Measurements from ENCODE around the gene SPEF2.
"Not testable (repeated sequence)": the region's sequence is repeated elsewhere in the genome, so short reads cannot be mapped to it uniquely, and the experiment has no call there.

Gene SPEF2

DNA sequence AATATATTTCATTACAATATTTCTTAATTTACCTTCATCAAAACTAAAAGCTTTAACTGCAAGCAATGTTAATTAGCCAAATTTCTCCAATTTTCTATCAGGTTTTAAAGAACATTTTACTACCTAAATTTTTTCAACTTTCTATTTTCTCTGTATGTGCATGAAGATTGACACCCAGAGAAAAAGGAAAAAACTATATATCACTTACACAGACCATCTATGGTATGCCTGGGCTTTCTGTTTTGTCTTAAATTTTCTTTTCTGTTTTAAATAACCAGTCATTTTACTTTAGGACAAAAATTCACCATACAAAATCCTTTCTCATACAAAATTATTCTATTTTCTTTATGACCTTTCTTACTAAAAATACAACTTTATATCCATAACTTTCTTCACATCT lies 225.2 kb downstream of the SPEF2 start:
- TF ChIP-seq ZFX (IDR thresholded peaks at IDR 0.05) = no peak
- TF ChIP-seq, protein P1, sequence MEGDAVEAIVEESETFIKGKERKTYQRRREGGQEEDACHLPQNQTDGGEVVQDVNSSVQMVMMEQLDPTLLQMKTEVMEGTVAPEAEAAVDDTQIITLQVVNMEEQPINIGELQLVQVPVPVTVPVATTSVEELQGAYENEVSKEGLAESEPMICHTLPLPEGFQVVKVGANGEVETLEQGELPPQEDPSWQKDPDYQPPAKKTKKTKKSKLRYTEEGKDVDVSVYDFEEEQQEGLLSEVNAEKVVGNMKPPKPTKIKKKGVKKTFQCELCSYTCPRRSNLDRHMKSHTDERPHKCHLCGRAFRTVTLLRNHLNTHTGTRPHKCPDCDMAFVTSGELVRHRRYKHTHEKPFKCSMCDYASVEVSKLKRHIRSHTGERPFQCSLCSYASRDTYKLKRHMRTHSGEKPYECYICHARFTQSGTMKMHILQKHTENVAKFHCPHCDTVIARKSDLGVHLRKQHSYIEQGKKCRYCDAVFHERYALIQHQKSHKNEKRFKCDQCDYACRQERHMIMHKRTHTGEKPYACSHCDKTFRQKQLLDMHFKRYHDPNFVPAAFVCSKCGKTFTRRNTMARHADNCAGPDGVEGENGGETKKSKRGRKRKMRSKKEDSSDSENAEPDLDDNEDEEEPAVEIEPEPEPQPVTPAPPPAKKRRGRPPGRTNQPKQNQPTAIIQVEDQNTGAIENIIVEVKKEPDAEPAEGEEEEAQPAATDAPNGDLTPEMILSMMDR (conservative IDR thresholded peaks at IDR 0.05) = no peak
- H3K27ac ChIP-seq = no peak overlapping the region

- not testable (repeated sequence) for H3K27ac ChIP-seq
Observed at GRCh38 chr5:35845508-35845907, 227.8 kb downstream of the SPEF2 start.

GRCh38 chr5:35847491-35847890 lies 229.8 kb downstream of the SPEF2 start:
- TF ChIP-seq, protein P1 (conservative IDR thresholded peaks at IDR 0.05) = no peak
- TF ChIP-seq ZFX (IDR thresholded peaks at IDR 0.05) = no peak

DNA sequence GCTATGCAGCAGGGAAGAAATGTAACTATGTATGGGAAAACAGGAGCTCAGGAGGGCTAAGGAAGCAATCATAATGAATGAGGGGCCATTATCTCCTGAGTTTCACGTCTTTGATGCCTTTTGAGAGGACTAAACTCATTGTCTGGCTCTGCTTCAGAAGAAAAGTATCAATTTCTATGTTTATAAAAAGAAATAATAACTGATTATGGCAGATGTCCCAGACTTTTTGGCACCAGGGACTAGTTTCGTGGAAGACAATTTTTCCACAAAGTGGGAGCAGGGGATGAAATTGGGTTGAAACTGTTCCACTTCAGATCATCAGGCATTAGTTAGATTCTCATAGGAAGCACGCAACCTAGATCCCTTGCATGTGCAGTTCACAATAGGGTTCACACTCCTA lies 230.3 kb downstream of the SPEF2 start:
- no peak overlapping the region for H3K27ac ChIP-seq
- no peak for TF ChIP-seq ZFX (IDR thresholded peaks at IDR 0.05)
- TF ChIP-seq, protein P1 (conservative IDR thresholded peaks at IDR 0.05) = no peak

More at GRCh38 chr5:35847491-35847890, 229.8 kb downstream of the SPEF2 start:
- H3K27ac ChIP-seq = no peak overlapping the region

GRCh38 chr5:35849860-35850259 lies 232.2 kb downstream of the SPEF2 start:
- TF ChIP-seq ZFX (IDR thresholded peaks at IDR 0.05) = no peak
- TF ChIP-seq, protein P1 (conservative IDR thresholded peaks at IDR 0.05) = no peak
- no peak overlapping the region for H3K27ac ChIP-seq

- H3K27ac ChIP-seq = no peak overlapping the region
- TF ChIP-seq, protein P1 (conservative IDR thresholded peaks at IDR 0.05) = no peak
- TF ChIP-seq ZFX (IDR thresholded peaks at IDR 0.05) = no peak
Observed at GRCh38 chr5:35850967-35851680, 233.5 kb downstream of the SPEF2 start.

DNA sequence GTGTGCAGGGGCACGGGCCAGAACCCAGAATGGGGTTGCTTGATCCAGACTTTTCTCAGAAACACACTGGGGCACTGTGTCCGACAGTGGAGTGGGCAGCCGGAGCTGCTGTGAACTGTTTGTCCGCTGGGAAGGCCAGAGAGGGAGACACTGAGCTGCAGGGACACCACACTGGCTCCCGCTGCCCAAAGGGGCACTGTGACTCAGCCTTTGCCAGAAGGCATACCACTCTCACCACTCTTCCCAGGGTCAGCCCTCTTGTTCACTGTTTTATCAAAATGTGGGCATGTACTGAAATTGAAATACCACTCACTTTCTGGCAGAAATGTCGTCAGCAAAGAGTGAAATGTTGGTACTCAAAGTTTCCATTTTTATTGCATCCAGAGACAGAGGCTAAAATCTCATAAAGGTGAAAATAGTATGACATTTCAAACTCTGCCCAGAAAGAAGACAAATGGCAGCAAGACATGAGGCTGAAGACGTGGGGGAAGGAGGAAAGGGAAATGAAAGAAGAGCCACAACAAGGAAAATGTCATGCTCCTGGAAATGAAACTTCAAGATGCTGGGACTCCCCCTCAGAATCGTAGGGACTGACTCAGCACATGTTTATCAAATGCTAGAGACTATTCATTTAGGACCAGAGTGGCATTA lies 234.5 kb downstream of the SPEF2 start:
- TF ChIP-seq, protein P1 (conservative IDR thresholded peaks at IDR 0.05) = no peak
- TF ChIP-seq ZFX (IDR thresholded peaks at IDR 0.05) = no peak
- H3K27ac ChIP-seq = no peak overlapping the region

Data from C4-2B (cell line).